NCI-H2227 (cell line): ENCODE results near the gene CHST11.

Source experiments
- DNase-seq: peaks from one replicate; lab custom pipeline; 2025; ENCODE audit not compliant: unreplicated experiment; lab: John Stamatoyannopoulos, UW

CHST11 gene

GRCh38 chr12:104648756-104649155 is 192.0 kb downstream of the CHST11 start:
- DNase-seq: no peak

GRCh38 chr12:104649217-104649824 is 192.6 kb downstream of the CHST11 start:
- DNase-seq: no peak

- no peak for DNase-seq
These were observed 193.2 kb downstream of the CHST11 start for GRCh38 chr12:104649921-104650320.

- DNase-seq: no peak
These were observed 193.8 kb downstream of the CHST11 start for GRCh38 chr12:104650541-104650940.

GRCh38 chr12:104651811-104652210 is 195.1 kb downstream of the CHST11 start:
- peak; percentile 50 for DNase-seq

- no peak for DNase-seq
These were observed 195.6 kb downstream of the CHST11 start for GRCh38 chr12:104652358-104652757.

- DNase-seq: no peak
These were observed 196.2 kb downstream of the CHST11 start for GRCh38 chr12:104652910-104653309.

- DNase-seq: peak; percentile 16
These were observed 197.2 kb downstream of the CHST11 start for GRCh38 chr12:104653730-104654664.

GRCh38 chr12:104654665-104655609 is 198.2 kb downstream of the CHST11 start:
- DNase-seq: no peak

- no peak for DNase-seq
These were observed 199.6 kb downstream of the CHST11 start for GRCh38 chr12:104656383-104656782.

- no peak for DNase-seq
These were observed 200.2 kb downstream of the CHST11 start for GRCh38 chr12:104656921-104657320.

GRCh38 chr12:104657726-104658484 is 201.2 kb downstream of the CHST11 start:
- DNase-seq: no peak

GRCh38 chr12:104659058-104659457 is 202.3 kb downstream of the CHST11 start:
- no peak for DNase-seq

GRCh38 chr12:104662203-104662602 is 205.5 kb downstream of the CHST11 start:
- no peak for DNase-seq

- no peak for DNase-seq
These were observed 206.2 kb downstream of the CHST11 start for GRCh38 chr12:104662908-104663307.

GRCh38 chr12:104664351-104664750 is 207.6 kb downstream of the CHST11 start:
- no peak for DNase-seq

- DNase-seq: no peak
These were observed 208.5 kb downstream of the CHST11 start for GRCh38 chr12:104665296-104665695.

- no peak for DNase-seq
These were observed 210.4 kb downstream of the CHST11 start for GRCh38 chr12:104667139-104667538.

- DNase-seq: no peak
These were observed 211.5 kb downstream of the CHST11 start for GRCh38 chr12:104668274-104668718.

GRCh38 chr12:104669089-104669721 is 212.5 kb downstream of the CHST11 start:
- peak; percentile 71 for DNase-seq
